GM19025 (cell line): ENCODE data around the gene ZBTB7C.
"Not testable (repeated sequence)": the region's sequence is repeated elsewhere in the genome, so short reads cannot be mapped to it uniquely, and the experiment has no call there.

ENCODE experiments used
- ATAC-seq: cut with Tn5 transposase; IDR thresholded peaks from one replicate; pipeline ENCODE4 v1.9.1; 2021; ENCODE audit warnings: mild to moderate bottlenecking, low read depth, moderate library complexity; ENCODE audit not compliant: unreplicated experiment

ZBTB7C gene

DNA sequence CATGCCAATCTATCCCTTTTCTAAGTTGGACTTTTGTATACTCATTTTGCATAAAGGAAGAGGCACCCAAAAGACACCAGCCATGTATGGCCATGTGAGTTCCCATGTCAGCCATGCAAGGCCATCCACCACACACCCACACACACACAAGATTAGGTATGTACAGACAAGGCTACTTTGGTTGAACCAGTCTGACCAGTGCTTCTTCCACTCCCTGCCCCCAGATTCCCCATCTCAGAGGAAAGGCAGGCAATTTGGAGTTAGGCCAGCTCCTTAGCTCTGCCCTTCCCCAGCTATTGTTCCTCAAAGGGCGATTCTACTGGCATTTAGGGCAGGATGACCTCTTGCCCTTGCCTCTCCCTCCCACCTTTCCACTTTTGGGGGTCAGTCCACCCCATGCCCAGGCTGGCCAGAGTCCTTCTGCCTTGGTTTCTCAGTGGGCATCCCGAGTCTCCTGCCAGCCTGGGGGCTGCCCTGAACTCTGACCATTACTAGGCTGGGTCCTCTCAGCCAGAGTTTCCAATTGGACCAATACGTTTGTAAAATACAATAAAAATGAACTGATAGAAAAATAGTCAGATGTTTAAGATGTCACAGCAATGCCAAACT lies 101.1 kb downstream of the ZBTB7C start:
- no peak for ATAC-seq

DNA sequence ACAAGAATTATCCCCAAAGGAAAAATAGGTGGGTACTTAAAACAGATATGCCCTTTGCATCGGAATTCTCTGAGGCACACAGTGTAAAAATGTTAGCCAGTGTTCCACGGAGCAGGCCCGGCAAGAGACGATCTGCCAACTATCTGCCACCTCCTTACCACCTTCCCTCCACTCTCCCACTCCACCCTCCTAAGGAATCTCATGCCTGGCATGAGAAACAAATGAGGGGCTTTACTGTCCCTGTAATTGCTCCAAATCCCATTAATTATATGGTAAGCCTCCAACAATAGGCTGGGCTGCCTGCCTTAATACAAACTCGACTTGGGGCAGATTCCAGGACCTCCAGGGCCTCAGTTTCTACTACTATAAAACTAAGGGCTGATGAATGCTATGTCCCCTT lies 102.3 kb downstream of the ZBTB7C start:
- no peak for ATAC-seq

DNA sequence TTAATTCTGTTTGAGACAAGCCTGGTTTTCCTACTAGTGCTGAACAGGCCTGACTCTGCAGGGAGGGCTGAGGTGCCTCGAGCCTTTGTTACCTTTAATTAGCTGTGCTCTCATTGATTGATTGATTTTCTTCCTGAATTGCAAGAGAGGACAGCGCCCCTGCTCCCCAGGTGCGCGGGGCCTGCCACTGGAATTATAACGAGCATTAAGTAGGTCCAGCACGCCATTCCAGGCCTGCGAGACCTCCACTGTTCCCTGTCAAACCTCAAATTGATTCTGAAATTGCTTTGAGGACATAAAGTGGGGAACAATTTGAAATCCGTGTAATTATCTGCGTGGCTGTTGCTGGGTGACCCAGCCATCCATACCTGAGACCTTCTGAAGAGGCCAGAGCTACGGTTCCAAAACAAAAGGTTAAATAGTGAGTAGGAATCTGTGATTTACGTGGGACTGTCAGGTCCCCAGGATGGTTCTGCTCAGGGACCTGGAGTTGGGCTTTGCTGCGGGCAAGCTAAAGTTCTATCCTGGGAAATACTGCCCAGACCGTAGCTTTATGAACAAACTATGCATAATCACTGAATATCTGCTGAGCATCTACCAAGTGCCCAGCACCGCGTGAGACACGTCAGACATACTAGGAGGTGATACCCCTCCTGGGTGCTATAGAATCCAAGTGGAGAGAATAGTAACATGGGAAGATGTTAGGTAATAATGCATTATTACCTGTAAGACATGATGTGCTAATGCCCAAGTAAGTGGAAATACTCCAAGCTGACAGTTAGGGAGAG lies 104.1 kb downstream of the ZBTB7C start:
- no peak for ATAC-seq

DNA sequence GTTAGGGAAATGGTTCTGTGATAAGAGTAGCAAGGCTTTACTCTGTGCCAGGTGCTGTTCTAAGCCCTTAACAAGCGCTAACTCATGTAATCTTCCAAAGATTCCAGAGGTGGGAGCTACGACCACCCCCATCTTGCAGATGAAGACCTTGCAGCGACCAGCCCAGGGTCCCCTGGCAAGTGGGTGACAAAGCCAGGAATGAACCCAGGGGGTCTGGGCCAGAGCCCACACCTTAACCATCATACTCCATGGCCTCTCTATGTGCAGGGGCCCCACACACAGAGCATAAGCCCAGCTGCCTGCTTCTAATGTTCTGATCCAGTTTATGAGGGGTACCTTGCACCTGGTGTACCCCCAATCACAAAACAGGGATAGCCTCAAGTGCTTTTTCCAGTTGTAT lies 105.3 kb downstream of the ZBTB7C start:
- no peak for ATAC-seq

DNA sequence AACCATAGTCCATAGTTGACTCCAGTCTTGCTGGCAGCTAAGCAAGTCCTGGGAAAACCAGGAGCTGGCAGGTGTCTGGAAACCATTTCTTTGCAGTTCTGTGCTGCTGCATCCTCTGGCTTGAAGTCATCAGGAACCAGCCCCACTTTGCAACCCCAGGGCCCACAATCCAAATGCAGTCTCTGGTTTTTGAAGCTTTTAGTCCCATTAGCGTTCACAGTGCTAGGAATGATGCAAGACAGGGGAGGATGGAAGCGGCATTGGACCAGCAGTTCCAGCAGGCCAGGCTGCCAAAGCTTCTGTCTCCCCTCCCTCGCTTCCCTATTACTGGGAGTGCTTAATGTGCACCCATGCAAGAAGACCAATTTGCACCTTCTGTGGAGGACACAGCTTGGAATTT lies 106.4 kb downstream of the ZBTB7C start:
- no peak for ATAC-seq

DNA sequence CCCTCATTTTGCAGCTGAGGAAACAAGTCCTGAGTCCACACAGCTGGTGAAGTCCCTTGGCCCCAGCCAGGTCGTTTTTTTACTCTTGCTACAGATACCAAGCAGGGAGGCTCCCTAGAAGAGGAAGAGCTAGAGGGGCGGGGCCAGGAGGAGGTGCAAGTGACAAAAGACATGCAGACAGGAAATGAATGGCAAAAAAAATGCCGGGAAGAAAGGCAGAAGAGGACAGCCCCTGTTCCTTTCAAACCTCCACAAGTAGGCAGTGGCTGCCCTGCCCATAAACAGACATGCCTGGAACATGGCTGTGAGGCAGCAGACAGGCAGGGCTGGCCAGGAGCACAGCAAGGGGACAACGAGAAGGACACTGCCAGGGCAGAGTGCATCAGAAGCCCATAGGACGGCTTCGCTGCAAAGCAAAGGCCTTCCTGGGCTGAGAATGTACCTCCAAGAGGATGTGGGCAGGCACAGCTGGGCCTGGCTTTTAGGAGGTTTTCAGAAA lies 108.7 kb downstream of the ZBTB7C start:
- no peak for ATAC-seq

DNA sequence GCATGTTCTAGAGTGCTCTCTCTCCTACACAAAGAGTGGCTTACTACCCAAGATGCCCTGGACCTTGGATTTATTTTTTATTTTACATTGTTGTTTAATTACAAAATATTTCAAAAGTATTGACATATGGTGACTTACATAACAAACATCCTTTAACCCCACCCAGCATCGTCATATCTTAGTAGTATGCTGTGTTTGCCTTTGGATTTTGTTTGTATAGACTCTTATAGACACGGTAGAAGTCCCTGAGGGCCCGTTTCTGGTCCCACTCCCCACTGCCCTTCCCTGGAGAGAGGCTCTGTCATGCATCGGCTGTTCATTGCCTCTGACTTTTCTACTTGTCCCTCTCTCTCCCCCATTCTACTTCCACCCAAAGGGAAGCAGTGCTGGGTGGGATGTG lies 112.0 kb downstream of the ZBTB7C start:
- no peak for ATAC-seq

DNA sequence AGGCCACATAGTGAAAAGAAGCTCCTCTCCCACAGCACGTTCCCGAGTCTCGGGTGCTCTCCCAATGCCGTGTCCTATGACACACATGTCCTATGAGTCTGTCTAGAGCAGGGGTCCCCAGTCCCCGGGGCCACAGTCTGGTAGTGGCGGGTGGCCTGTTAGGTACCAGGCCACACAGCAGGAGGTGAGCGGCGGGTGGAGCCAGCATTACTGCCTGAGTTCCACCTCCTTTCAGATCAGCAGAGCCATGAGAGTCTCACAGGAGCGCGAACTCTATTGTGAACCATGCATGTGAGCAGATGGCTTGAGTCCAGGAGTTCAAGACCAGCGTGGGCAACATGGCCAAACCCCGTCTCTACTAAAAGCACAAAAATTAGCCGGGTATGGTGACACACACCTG lies 112.6 kb downstream of the ZBTB7C start:
- no peak for ATAC-seq

DNA sequence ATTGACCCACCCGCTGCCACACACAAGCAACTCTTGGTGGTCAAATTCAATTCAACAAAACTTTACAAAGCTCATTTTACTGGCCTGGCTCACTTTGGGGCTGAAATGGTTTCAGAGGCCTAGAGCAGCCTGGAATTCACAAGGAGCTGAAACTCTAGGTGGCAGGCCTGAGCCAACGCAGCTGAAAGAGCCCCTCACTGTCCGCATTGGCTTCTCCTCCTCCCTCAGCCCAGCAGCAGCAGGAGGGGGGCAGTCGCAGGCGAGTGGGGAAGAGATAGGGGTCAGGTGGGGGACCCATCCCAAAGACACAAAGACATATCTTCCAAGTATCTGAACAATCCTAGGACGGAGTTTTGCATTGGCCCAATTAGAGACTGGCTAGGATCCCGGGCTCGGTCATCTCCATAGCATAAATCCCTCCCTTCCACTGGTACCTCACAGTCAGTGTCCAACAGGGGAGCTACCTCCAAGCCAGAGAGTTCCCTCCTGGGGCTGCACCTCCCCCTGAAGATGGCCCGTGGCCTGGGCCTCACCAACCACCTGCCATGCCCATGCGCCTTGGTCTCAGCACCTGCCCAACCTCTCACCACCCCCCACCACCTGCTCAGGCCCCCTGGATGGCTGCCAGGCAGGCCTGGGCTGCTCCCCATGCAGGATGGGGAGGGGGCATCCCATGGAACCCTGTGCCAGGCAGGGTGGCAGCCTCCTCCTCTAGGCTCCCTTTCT lies 113.4 kb downstream of the ZBTB7C start:
- ATAC-seq: no peak

DNA sequence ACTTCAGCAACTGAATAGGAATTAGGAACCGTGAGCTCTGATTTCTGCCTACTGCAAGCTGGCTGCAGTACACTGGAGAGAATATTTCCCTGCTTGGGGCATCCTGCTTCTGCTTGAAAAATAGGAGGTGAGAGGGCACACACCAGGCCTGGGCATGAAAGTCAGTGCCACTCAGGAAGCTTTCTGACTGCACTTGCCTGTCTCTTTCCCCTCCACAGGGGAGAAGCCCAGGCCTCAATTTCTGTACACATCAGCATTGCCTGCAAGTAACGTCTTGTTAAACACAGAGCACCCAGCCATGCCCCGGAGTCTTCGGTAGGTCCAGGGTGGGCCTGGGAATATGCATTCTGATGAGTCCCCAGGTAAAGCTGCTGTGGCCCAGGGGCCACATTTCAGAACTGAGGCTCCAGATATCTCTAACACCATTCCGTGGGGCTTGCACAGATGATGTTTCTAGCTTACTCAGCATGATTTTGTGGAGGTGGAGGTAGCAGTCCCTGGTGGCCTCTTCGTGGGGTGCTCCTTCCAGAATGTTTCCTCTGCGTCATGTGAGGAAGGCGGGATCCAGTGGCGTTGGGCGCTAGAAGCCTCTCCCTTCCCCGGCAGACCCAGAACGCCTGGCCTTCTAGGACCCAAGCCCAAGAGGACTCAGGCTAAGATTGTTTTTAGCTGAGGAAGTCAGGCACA lies 114.1 kb downstream of the ZBTB7C start:
- ATAC-seq: no peak

DNA sequence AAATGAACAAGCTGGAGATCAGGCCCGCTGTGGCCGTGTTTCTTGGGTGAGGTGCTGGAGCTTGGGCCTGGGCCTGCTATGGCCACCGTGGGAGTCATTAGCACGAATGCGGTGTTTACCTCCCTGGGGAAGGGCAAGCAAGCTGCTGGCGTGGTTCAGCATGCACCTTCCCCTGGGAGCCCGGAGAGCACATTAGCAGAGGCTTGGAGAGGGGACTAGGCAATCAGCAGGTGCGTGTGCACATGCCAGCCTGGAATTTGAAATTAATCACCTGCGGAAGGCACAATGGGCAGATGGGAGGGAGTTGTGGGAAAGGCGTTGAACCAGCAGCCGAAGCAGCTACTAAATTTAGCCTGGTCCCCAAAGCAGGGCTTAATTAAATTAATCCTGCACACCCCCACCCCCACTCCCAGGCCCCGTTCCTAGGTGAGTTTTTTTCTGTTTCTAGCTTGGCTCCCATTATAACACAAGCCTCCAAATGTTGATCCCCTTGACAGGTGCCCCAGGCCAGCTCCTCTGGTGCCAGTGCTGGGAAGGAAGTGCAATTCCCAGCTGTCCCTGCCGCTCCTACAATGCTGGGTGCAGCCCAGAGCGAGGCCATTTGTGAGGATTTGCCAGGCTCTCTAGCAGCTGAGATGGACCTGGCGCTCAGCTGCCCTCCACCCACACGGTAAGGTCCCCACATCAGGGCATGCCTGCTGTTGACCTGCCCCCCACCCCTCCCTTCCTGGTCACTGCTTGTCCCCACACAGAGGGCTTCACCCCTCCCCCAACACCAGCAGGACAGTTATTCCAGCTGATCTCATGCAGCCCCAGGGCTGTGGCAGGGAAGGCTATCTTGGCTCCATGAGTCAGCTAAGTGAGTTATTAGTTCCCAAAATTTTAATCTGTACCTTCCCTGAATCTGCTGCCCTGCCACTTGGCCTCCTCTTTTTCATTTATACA lies 115.0 kb downstream of the ZBTB7C start:
- no peak for ATAC-seq

DNA sequence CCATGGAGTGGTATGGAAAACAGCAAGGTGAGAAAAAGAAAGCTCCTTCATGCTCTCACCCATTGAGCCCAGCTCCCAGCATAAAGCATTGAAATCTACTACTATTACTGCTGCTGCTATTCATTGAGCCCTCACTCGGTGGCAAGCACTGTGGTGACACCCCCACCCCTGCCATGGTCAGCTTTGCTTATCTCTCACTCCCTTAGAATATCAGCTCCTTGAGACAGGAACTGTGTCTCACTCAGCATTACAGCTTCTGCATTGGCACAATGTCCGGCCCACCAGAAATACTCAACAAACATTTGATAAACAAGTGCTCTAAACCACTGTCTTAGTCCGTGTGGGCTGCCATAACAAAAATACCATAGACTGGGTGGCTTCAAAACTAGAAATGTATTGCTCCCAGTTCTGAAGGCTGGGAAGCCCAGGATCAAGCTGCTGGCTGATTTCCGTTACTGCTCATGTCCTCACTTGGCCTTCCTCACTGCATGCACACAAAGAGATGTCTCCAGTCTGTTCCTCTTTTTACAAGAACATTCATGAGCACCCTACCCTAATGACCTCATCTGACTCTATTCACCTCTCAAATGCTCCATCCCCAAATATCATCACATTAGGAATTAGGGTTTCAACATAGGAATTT lies 116.3 kb downstream of the ZBTB7C start:
- no peak for ATAC-seq

DNA sequence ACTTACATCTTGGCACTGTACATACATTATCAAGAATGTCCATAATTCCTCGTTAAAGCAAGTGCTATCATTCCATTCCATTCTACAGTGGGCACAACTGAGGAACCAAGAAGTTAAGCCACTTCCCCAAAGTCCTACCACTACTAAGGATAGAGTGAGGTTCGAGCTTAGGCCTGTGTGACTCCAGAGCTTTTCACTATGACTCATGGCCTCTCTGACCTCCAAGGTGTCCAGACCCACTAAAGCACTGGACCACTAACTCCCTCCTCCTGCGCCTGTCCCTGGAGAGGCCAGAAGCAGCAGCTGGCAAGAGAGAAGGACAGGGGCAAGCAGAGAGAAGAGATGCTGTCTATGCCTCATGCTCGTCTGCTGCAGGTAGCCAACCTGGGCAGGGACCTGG lies 117.0 kb downstream of the ZBTB7C start:
- ATAC-seq: no peak

DNA sequence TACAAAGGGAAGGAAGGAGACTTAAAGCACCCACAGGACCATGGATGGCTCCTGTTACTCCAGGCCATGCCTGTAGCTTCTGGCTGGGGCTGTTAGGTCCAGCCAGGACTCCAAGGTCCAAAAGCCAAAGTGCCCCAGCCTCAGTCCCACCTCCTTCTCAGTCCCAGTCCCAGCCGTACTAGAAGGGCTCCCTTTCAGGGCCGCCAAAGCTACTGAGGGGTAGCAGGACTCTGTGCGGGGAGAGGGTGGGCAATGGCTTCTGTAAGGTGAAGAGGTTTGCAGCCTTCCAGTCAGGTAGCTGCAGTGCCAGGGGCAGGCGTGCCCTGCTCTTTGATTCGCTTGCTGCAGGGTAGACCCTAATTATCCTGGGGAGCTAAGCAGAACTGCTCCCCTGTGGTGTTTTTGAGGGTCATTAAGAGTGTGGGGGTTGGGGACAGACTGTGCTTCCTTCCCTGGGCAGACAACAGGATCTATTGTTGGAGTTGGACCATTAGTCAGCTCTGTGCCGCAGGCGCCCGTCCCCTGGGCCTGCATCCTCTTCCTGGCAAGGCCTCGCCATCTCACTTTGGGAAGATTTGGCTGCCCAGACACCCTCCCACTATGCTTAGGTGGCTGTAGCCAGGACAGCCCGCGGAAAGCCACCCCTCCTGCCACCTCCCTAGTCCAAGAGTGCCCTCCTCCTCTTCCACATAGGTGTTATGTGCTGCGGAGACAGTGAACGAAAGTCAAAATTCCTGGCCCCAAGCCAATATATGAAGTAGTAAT lies 118.8 kb downstream of the ZBTB7C start:
- no peak for ATAC-seq

DNA sequence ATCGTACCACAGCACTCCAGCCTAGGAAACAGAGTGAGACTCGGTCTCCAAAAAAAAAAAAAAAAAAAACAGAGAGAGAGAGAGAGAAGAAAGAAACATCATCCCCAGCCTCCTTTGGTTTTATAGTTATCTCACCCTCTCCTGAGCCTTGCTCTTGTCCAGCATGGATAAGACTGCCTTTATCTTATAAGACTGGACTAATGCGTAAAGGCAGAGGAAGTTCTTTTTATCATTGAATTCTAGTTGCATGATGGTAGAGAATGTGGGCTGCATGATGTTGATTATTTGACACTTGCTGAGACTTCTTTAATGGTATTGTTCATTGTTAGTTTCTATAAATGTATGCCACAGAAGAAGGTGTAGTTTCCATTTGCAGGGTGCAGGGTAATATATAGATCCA lies 124.4 kb downstream of the ZBTB7C start:
- ATAC-seq: no peak

DNA sequence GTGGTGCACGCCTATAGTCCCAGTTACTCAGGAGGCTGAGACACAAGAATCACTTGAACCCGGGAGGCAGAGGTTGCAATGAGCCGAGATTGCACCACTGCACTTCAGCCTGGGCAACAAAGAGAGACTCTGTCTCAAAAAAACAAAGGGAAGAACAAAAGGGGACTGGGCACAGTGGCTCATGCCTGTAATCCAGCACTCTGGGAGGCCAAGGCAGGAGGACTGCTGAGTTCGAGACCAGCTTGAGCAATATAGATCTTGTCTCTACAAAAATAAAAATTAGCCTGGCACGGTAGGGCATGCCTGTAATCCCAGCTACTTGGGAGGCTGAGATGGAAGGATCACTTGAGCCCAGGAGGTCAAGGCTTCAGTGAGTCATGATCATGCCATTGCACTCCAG lies 125.2 kb downstream of the ZBTB7C start:
- not testable (repeated sequence) for ATAC-seq

DNA sequence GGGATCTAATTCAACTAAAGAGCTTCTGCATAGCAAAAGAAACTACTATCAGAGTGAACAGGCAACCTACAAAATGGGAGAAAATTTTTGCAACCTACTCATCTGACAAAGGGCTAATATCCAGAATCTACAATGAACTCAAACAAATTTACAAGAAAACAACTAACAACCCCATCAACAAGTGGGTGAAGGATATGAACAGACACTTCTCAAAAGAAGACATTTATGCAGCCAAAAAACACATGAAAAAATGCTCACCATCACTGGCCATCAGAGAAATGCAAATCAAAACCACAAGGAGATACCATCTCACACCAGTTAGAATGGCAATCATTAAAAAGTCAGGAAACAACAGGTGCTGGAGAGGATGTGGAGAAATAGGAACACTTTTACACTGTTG lies 127.7 kb downstream of the ZBTB7C start:
- ATAC-seq: not testable (repeated sequence)

DNA sequence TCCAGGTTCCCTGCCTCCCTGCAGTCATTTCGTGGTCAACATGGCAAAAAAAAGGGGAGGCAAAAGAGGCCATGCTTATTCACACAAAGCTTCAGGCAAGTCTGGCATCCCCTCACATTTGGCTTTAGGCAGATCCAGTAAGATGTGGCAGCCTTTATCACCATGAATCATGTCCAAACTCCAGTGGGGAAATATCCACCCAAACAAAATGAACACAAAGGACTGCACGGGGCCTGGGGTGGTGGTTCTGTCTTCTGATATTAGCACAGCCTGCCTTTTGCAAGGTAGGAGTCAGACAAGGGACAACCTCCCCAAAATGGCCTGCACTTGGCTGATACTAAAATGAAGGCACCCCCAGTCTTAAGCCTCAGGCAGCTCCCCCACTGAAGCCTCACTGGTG lies 129.9 kb downstream of the ZBTB7C start:
- no peak for ATAC-seq

DNA sequence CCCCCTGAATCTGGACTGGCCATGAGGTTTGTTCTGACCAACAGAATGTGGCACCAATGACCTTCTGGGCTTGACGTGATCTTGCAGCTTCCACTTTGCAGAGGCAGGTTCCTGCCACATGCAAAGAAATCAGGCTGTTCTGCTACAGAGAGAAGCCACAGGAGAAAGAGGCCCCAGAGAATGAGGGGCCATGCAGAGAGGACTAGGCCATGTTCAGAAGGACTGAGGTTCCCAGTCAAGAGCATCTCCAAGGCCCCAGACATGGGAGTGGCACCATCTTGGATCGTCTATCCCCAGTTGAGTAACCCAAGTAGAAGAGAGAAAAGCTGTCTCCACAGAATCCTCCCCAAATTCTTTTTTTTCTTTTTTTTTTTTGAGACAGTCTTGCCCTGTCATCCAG lies 131.1 kb downstream of the ZBTB7C start:
- ATAC-seq: no peak
